HK-2 (cell line): Measurements from ENCODE around the gene MICAL1.

Source experiments
- DNase-seq: peaks from one replicate; pipeline ENCODE4 v3.0.0-alpha.2; 2018; ENCODE audit not compliant: unreplicated experiment

MICAL1 gene

GRCh38 chr6:109453594-109454495 lies 1.7 kb downstream of the MICAL1 start:
- no peak for DNase-seq

GRCh38 chr6:109453156-109453555 lies 2.4 kb downstream of the MICAL1 start:
- no peak for DNase-seq

GRCh38 chr6:109452181-109452580 lies 3.4 kb downstream of the MICAL1 start:
- no peak for DNase-seq

GRCh38 chr6:109451376-109451775 lies 4.2 kb downstream of the MICAL1 start:
- DNase-seq, result no peak

- DNase-seq, result no peak
Observed at GRCh38 chr6:109450801-109451200, 4.8 kb downstream of the MICAL1 start.

GRCh38 chr6:109449795-109450673 lies 5.5 kb downstream of the MICAL1 start:
- no peak for DNase-seq

- DNase-seq, result no peak
Observed at GRCh38 chr6:109449064-109449794, 6.3 kb downstream of the MICAL1 start.

GRCh38 chr6:109448615-109449014 lies 7.0 kb downstream of the MICAL1 start:
- no peak for DNase-seq

GRCh38 chr6:109447878-109448555 lies 7.6 kb downstream of the MICAL1 start:
- DNase-seq, result peak; percentile 35

- no peak for DNase-seq
Observed at GRCh38 chr6:109447087-109447486, 8.5 kb downstream of the MICAL1 start.

GRCh38 chr6:109446541-109446940 lies 9.0 kb downstream of the MICAL1 start:
- no peak for DNase-seq

- no peak for DNase-seq
Observed at GRCh38 chr6:109446072-109446471, 9.5 kb downstream of the MICAL1 start.

GRCh38 chr6:109445382-109445781 lies 10.2 kb downstream of the MICAL1 start:
- no peak for DNase-seq

- DNase-seq, result no peak
Observed at GRCh38 chr6:109443425-109443950, 12.1 kb downstream of the MICAL1 start.

GRCh38 chr6:109442393-109442924 lies 13.1 kb downstream of the MICAL1 start:
- DNase-seq, result no peak

GRCh38 chr6:109441069-109441816 lies 14.3 kb downstream of the MICAL1 start:
- peak; percentile 64 for DNase-seq

- DNase-seq, result peak; percentile 90
Observed at GRCh38 chr6:109440331-109441068, 15.1 kb downstream of the MICAL1 start, which contains the start of the genes PPIL6 and SMPD2. PPIL6 (minus strand) TSS chr6:109440628; CDS start chr6:109440590, 38 bp downstream. SMPD2 (plus strand) TSS chr6:109440724; CDS start chr6:109441122, 398 bp downstream.

- DNase-seq, result no peak
Observed at GRCh38 chr6:109436041-109436440, 19.5 kb downstream of the MICAL1 start.

GRCh38 chr6:109434456-109434855 lies 21.1 kb downstream of the MICAL1 start:
- DNase-seq, result no peak
